Stimulated activated CD4-positive, alpha-beta T cell treated with anti-CD3 and anti-CD28 coated beads, TNF-alpha, amount 100 ng/mL, for 48 hours (primary cell): ENCODE data around the gene TMTC2.
"Not testable (repeated sequence)": the region's sequence is repeated elsewhere in the genome, so short reads cannot be mapped to it uniquely, and the experiment has no call there.

Experiments
- DNase-seq, 3 donors: peaks; one replicate each; pipeline ENCODE4 v3.0.0-alpha.2; 2020; ENCODE audit warnings: low read depth in 3 of 3

The TMTC2 gene

DNA sequence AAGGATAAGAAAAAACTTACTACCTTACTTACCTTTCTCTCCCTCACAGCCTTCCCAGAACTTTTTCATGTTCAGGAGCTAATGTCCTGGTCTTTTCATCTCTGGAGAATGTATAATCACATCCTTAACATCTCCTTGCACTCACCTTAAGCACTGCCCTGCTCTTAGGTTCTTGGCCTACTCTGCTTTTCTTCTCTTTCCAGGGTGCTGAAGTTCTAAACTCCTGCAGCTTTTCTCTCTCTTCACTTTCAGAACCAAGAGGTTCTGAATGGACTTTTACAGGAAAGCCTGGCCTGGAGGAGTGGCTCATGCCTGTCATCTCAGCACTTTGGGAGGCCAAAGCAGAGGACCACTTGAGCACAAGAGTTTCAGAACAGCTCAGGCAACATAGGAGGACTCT, 101.9 kb downstream of the TMTC2 start:
- no peak for DNase-seq

DNA sequence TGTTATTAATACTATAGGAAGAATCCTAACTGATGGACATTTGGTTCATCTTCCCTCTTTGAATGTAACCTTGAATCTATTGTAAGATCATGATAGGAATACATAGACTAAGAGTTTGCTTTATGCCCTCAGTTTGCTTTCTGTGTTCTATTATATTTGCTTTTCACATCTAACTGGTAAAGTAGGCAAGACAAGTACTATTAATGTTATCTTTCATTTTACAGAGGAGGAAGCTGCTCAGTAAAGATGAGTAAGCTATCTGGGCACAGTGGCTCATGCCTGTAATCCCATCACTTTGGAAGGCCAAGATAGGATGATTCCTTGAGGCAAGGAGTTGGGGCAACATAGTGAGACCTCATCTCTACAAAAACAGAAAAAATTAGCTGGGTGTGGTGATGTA, 103.0 kb downstream of the TMTC2 start:
- no peak for DNase-seq

DNA sequence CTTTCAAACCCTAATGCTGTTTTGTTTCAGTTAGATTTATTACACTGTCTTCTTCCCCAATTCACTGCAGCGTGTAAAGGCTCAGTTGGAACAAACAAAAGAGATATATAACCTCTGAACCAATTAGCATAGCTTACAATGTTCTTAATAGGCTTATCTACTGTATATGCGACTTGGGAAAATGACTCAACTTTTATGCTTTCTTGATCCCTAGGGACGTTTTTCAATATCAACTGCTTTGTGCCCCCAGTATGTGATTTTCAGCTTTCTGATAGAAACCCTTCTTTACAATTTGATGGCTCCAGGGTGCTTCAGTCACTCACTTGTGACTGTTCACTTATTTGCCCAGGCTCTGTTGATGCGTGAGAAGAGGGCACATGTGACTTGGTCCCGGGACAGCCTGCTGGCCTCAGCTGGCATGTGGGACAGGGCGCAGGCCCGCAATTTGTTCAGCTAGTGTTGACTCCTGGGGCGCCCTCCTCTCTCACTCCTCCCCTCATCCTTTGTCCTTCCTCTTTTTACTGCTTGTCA, 107.1 kb downstream of the TMTC2 start:
- DNase-seq = no peak

DNA sequence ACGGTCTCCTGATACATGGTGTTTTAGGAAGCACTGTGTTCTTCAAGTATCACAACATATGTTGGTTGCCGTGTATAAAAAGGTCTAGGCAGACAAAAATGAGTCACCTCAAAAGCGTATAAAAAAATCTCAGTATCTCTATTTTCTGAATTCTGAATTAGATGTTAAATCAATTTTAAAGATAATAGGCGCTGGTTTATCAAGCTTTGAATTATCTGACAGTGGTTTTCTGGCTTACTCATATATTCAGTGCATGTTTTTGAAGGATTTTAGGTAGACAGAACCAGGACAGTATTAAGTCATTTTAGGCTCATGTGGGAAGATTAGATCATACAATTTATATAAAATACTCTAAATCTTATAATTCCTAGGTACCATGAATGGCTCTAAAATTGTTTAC, 110.8 kb downstream of the TMTC2 start:
- DNase-seq = no peak

DNA sequence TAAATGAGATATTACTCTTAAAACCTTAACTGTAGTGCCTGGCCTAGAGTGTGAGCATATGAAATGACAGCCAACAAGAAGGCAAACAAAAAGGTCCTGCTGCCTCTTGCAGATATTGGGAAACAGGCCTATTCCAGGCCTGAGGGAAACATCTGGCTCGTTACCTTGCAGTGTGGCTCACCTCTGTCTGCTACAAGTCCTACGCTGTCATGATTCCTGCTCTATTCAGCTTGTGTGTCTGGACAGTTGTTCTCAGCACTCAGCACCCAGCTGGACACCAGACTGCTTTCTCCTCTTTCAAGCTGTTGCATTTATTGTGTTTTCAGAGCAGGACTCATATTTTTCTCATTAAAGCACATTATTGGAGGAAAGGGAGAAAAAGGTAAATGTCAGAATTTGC, 113.5 kb downstream of the TMTC2 start:
- no peak for DNase-seq

DNA sequence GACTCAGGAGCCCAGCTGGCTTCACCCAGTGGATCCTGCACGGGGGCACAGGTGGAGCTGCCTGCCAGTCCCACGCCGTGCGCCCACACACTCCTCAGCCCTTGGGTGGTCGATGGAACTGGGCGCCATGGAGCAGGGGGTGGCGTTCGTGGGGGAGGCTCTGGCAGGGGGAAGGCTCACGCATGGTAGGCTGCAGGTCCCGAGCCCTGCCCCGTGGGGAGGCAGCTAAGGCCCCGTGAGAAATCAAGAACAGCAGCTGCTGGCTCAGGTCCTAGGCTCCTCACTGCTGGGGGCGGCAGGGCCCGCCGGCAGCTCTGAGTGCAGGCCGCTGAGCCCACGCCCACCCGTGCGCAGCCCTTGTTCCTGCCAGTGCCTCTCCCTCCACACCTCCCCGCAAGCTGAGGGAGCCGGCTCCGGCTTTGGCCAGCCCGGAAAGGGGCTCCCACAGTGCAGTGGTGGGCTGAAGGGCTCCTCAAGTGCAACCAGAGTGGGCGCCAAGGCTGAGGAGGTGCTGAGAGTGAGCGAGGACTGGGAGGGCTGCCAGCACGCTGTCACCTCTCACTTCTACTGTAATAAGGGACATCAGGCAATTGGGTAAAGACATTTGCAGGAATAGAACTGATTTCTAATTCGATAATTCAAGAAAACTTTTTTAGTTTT, 115.4 kb downstream of the TMTC2 start:
- no peak for DNase-seq

DNA sequence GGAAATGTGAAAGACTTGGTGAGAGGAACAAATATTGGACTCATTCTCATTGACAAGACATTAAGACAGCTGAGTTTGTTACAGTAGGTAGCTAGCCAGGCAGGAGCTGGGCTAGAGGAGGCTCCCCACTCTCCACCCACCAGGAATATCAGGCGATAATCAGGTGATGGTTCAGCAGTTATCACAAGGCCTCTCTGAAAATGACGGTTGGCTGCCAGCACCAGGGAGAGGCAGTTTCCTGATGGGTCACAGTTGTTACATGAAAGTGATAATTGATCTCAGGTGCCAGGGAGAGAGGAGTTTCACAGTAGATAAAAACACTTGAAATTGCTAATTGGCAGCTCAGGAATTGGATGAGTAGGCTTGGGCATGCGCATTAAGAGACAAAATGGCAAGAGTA, 116.5 kb downstream of the TMTC2 start:
- DNase-seq = no peak

DNA sequence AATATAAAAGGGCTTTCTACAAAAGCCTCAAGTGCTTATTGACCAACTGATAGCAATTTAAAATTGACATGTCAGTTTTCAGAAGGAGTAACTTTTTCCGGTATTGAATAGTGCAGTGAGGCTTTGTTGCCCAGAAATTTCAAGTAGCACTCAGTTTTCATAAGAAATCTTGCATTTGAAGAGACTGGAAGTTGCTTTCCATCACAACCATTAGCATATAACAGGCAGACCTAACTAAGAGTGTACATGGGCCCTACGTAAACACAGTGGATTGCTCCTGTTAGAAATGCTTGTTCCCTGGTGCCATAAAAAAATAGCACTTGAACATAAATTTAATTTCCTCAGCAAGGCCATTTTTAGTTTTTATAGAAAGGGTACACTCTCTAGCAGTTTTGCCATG, 117.9 kb downstream of the TMTC2 start:
- no peak for DNase-seq

DNA sequence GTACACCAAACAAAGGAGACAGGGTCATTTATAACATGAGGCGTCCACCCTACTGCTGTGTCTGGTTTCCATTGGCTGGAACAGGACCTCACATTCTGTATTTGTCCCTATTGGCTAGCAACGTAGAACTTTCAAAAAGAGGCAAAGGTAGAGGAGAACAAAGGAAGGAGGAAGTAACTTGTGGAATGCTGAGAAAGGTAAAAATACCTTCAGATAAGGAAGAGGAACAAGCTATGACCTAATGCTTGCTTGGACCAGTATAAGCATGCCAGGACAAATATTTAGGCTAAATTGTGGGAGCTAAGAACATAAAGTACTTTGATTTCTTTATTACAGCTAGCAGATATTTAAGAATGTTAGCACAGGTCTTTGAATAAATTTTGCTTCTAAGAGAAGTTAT, 118.3 kb downstream of the TMTC2 start:
- DNase-seq = not testable (repeated sequence)

DNA sequence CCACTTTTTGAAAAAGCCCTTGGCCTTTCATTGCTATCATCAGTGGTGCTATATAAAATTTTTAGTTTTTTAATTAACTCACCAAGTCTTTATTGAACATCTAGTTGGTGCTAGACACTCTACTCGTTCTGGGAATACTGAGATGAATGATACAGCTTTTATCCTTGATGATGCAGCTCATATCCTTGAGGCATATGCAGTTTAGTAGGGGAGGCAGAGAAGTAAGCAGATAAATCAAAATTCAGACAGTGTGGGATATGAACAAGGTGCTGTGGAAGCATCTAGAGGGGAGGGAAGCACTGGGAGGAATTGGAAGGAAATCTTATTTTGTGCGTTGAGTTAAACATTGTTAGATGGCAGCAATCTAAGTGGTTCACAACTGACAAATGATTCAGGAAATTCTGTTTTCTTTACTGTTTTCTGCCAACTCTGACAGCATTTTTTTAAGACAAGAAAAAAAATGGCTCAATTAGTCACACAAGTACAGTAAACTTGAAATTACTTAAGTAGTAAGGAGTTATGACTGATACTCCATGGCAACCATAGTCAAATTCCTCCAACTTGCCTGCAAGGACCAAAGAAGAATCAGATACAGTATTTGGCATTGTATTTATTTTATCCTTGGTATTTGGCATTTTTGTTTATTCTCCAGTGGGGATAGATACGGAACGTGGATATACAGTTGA, 119.2 kb downstream of the TMTC2 start:
- no peak for DNase-seq

DNA sequence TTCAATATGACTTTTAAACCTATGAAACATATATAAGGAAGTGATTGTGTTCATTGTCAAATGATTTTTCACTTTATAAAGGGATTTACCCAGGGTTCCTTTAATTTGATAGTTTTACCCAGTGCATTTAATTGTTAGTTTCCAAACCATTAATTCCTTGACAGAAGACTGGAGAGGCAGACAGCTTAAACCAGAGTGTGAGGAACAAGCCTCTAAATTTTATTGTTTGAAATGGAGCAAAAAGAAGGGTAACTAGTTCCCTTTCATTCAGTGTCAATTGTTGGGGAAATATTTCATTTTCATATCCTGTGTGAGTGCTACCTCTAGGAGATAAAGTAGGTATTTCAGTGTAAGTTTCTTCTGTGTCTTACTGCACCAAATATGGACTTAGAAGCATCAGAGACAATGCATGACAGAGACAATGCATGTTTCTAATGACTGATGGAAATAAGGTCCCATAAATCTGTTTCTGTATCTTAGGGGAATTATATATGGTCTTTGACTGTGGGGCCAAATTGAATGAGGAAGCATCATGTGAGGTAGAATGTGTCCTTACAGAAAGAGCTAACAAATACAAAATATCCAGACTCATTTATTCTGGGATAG, 120.5 kb downstream of the TMTC2 start:
- no peak for DNase-seq

DNA sequence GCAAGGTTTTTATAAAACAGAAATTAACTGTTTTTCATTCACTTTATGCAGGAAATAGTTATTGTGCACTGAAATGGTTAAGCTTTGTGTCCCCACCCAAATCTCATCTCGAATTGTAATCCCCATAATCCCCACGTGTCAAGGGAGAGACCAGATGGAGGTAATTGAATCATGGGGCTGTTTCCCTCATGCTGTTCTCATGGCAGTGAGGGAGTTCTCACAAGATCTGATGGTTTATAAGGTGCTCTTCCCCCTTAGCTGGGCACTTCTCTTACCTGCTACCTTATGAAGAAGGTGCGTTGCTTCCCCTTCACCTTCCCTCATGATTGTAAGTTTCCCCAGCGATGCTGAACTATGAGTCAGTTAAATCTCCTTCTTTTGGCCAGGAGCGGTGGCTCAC, 123.9 kb downstream of the TMTC2 start:
- no peak for DNase-seq

DNA sequence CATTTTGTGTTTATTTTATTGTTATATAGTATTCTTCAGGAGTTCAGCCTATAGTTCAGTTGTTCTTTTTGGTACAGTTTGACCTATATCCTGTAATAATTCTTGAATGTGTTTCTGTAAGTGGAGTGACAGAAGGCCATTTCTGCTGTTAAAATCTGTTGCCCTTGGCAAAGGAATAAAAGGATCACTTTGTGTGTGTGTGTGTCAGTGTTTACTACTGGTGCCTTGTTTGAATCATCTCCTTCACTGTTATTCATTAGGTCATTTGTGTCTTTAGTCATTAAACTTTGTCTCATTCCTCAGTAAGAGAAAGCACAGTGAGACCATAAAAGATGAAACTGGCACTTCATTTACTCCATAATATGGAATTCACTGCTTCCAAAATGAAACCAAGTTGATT, 130.7 kb downstream of the TMTC2 start:
- DNase-seq = no peak

DNA sequence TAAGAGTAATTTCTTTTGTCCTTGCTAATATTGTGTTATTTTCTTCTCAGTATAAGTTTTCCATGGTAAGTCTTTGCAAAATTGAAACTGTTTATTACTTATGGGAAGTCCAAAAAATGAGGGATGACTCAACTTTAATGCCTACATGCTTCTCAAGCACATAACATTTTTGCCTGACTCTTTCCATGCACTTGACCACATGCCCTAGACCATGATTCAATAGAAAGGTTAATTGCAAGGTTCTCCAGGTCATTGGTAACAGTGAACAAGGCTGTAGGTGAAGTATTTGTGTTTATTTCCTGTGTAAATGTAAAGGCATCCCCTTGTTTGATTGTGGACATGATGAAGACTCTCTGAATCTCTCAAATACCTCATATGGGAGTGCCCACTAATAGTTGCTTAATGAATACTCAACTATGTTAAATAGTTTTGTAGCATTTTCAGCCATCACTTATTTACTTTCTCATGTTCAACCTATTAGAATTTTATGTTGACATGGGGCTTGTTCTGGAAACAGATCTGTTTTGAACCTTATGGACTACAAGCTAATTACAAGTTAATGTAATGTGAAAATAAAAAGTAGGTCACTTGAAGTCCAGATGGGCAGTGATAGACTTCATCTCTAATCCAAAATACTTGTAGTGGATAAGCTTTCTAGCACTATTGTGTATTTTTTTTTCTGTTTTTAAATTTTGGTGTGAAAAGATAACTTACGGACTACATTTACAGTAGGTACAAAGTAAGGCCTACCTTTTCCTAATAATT, 131.7 kb downstream of the TMTC2 start:
- no peak for DNase-seq

DNA sequence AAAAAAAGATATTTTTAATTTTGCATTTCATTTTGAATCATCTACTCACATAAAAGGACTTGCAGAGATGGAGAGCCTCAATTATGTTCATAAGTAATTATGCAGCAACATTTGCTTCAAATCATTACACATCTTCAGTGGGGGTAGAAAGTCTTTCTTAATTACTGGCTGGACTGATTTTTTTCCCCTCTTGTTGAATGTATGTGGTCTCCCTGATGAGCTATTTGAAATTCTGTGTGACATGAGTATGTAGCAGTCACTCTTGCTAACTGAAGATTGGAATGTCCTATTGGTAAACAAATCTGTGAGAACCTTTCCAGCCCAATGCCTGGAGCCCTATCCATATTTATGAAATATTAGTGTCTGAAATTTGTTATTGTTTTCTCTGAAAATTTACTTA, 139.8 kb downstream of the TMTC2 start:
- DNase-seq = no peak

DNA sequence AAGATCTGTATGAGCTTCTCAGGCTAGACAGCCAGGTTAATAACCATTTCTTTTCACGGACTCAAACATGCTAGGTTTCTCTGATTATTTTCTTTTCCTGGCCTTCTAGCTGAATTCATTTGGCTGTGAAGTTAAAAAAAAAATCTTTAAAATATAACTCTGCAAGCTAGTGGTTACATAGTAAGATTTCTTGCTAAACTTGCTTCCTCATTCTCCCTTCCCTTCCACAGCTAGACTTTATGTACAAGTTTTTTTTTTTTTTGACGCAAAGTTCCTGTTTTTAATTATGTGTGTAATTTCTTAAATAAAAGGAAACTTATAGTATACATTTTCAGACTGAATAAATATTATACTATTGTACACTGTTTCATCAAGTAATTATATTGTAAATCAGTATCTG, 145.4 kb downstream of the TMTC2 start:
- no peak for DNase-seq

DNA sequence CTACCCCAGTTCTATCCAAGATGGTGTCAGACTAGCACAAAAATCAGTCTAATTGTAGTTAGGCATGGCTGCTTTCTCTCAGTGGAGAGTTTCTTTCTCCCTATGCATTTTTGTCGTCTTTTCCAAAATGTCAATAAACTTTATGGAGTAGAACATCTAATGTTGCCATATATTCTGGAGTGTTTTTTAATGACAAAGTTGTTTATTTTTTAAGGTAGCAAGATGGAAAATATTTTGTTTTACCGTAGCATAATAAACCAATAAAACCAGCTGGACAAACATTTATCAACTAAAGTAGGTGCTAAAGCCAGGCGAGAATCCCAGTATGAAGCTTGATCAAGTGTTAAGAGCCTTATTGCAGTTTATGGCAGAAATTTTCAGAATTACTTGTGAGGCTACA, 146.3 kb downstream of the TMTC2 start:
- no peak for DNase-seq

DNA sequence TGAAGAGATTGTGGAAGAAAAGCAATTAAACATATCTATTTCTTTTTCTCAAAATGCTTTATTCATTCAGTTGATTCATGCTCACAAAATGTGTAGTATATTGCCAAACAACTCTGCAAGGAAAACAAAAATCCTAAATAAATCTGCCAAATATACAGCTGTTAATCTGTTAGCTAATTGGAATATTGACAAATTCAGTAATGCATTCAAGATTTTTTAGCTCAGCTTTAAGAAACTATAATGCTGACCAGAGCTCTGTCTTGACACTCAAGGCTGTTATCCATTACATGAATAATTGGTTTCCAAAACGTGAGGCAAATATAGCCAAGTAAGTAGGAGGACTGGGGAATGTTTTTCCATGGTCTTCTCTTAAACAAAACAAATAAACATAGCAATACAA, 146.8 kb downstream of the TMTC2 start:
- no peak for DNase-seq

DNA sequence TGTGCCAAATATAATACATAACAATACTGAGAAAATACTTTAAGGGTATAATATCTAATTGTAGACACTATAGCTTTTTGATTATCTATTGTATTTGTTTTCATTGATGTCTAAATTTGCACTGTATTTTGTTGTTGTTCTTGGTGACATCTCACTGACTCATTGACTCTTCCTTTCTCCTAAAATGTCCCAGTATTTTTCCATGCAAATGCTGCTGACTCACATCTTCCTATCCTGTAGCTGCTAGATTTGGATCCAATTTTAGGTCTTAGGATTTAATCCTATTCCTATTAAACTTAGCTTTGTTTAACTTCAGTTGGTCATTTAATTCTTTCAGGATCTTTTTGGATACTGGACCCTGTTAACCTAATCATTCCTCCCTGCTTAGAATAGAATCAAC, 148.5 kb downstream of the TMTC2 start:
- DNase-seq = no peak

DNA sequence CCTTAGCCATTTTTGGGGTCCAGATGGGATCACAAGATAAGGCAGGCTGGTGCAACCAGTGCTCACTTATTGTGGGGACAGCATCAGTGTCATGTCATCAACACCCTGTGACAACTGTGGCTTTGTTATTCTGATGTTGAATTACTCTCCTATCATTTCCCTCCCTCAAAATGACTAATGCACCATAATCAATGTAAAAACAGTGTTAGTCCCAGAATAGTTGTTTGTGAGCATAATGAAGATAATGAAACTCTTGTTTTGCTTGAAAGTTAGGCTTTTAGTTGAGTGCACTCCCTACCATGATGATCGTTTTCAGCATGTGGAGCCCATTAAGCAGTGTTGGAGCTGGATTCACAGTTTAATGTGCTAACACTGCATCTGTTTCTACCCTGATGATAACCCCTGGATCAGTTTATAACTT, 151.4 kb downstream of the TMTC2 start:
- no peak for DNase-seq

DNA sequence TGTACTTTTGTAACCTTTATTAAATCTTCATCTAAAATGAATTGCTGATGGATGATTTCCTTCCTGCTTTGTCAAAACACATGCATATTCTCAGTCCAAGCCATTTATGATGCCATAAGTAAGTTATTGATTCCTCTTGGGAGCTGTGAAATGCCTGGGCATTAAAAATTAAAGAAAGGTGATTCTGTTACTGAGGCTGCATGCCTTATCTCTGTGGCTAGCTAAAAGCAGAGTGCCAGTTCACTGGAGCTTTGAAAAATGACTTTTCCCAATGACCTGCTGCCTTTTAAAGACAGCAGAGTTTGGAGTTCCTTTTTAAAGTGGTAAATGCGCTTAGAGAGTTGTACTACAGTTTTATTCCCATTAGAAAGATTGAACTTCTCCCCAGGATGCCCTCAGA, 152.1 kb downstream of the TMTC2 start:
- no peak for DNase-seq

DNA sequence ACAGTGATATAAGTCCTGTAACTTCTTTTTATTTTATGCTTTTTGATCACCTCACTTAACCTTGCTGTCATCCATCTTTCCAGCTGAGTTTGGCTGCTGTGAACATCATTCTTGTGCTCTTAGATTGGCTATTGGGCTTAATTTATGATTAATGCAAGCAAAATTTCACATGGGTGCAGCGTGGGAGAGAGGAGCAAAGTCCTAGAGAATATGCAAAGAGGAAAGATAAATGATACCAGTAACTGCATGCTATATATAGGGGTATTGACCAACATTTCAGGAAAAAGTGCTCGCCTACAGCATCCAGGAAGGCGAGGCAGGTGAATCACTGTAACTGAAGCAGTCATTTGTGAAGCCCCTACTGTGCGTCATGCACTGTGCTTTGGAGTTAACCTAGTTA, 153.1 kb downstream of the TMTC2 start:
- no peak for DNase-seq
